ENCODE measurements around the gene CD101. TPM values are rescaled to one million over a fixed set of nuclear protein-coding genes. Genes with fewer than 3 reads are reported as not detected.

The CD101 gene
- total RNA-seq, 2 experiments from 2014 or later = 2.5 to 3.2 TPM

GRCh38 chr1:117076648-117077047 is 75.1 kb downstream of the CD101 start:
- CTCF ChIA-PET = interaction anchor here (1.0 kb wide), 1 partner anchor 12 kb away, joined by 5 read pairs; no protein-coding TSS in a partner anchor
- H3K4me1 Mint-ChIP-seq (ENCODE audit: low read depth) = peaks cover 36% of the 10 kb centered on the region
- no peak for ATAC-seq
- POLR2A ChIA-PET = interaction anchor here (1.1 kb wide), 1 partner anchor 16 kb away, joined by 3 read pairs; the partner anchor contains the start of gene TTF2
- H3K27ac Mint-ChIP-seq = peak overlapping the region; percentile 82
- H3K4me3 Mint-ChIP-seq = no peak overlapping the region
- no peaks in the 10 kb centered on the region for H3K9me3 Mint-ChIP-seq
- peaks cover 82% of the 10 kb centered on the region for H3K36me3 Mint-ChIP-seq (ENCODE audit: low read depth)
- H3K27me3 Mint-ChIP-seq = no peaks in the 10 kb centered on the region
- TF ChIP-seq CTCF (IDR thresholded peaks at IDR 0.05) = no peak
- DNase-seq = peak; percentile 12
- intact Hi-C loops (cut with micrococcal nuclease) = no loop called here

- intact Hi-C loops (cut with micrococcal nuclease) = no loop called here
- peaks cover 83% of the 10 kb centered on the region for H3K36me3 Mint-ChIP-seq (ENCODE audit: low read depth)
- peaks cover 38% of the 10 kb centered on the region for H3K4me1 Mint-ChIP-seq (ENCODE audit: low read depth)
- H3K4me3 Mint-ChIP-seq = no peak overlapping the region
- H3K27me3 Mint-ChIP-seq = no peaks in the 10 kb centered on the region
- H3K27ac Mint-ChIP-seq = peak overlapping the region; percentile 76
- ChIA-PET CTCF (interaction anchor here (1.0 to 1.3 kb wide), 2 partner anchors 13 to 16 kb away, joined by 5 to 8 read pairs; no protein-coding TSS in a partner anchor), POLR2A (interaction anchor here (0.7 to 1.1 kb wide), 4 partner anchors 13 to 313 kb away, joined by 3 read pairs; partner anchors contain the start of gene TTF2)
- DNase-seq (peak; percentile 70), ATAC-seq (peak; percentile 98)
- no peak for TF ChIP-seq CTCF (IDR thresholded peaks at IDR 0.05)
- H3K9me3 Mint-ChIP-seq = no peaks in the 10 kb centered on the region
Measured at GRCh38 chr1:117077267-117077666, 75.7 kb downstream of the CD101 start.

- ATAC-seq (no peak), DNase-seq (no peak)
- no peak for TF ChIP-seq CTCF (IDR thresholded peaks at IDR 0.05)
- Mint-ChIP-seq H3K27ac (no peak overlapping the region), H3K27me3 (no peaks in the 10 kb centered on the region), H3K9me3 (peaks cover 2% of the 10 kb centered on the region), H3K4me1 (ENCODE audit: low read depth) (peaks cover 54% of the 10 kb centered on the region), H3K4me3 (no peak overlapping the region), H3K36me3 (ENCODE audit: low read depth) (peaks cover 87% of the 10 kb centered on the region)
- CTCF ChIA-PET = interaction anchor here (0.6 to 5.6 kb wide), 3 partner anchors 14 to 384 kb away, joined by 3 to 27 read pairs (median 4); no protein-coding TSS in a partner anchor
- intact Hi-C loops (cut with micrococcal nuclease) = no loop called here
- POLR2A ChIA-PET = interaction anchor here (0.8 to 1.4 kb wide), 2 partner anchors 8 to 13 kb away, joined by 3 to 4 read pairs; no protein-coding TSS in a partner anchor
Measured at GRCh38 chr1:117079737-117080136, 78.2 kb downstream of the CD101 start.

DNA sequence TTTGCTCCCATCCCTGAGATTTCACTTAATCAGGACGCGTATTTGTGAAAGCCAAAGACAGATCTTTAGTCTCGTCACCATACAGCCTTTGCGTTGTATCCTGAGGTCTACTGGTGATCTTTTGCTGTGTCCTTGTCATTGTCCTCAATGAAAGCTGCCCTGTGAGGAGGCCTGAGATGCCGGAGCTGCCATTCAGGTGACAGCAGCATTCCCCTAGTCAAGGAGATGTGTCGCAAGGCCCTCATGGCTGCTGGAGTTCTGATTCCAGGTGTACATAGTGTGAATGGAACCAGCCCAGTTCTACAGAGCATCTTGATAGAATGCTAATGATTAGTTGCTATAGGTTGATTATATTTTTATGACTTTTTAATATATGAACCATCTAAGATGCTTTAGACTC is 82.7 kb downstream of the CD101 start:
- ChIA-PET CTCF (interaction anchor here (1.7 to 2.4 kb wide), 2 partner anchors 10 to 44 kb away, joined by 5 to 9 read pairs; no protein-coding TSS in a partner anchor), POLR2A (interaction anchor here (3.1 kb wide), 1 partner anchor 24 kb away, joined by 13 read pairs; the partner anchor contains the start of gene TTF2)
- no peak for DNase-seq
- peaks cover 66% of the 10 kb centered on the region for H3K36me3 Mint-ChIP-seq (ENCODE audit: low read depth)
- no peak for TF ChIP-seq CTCF (IDR thresholded peaks at IDR 0.05)
- H3K27me3 Mint-ChIP-seq = no peaks in the 10 kb centered on the region
- intact Hi-C loops (cut with micrococcal nuclease) = no loop called here
- no peak overlapping the region for H3K4me3 Mint-ChIP-seq
- H3K4me1 Mint-ChIP-seq (ENCODE audit: low read depth) = peaks cover 23% of the 10 kb centered on the region
- H3K27ac Mint-ChIP-seq = peak overlapping the region; percentile 86
- no peak for ATAC-seq
- H3K9me3 Mint-ChIP-seq = peaks cover 2% of the 10 kb centered on the region

Other genes with a start within 250 kb of the CD101 start
- 100 to 1,000 TPM; 217 to 220 TPM for gene CD2, start 247.3 kb upstream of the CD101 start, total RNA-seq
- gene PTGFRN, start 91.8 kb upstream of the CD101 start, total RNA-seq = 1 to 10 TPM; 7.0 to 8.4 TPM
- gene TTF2, start 58.6 kb downstream of the CD101 start, total RNA-seq = 100 to 1,000 TPM; 126 to 127 TPM
- under 1 TPM; 0.27 TPM for gene TRIM45, start 120.0 kb downstream of the CD101 start, total RNA-seq
- not detected for gene VTCN1, start 209.2 kb downstream of the CD101 start, total RNA-seq